HEK293T (cell line): ENCODE measurements around the gene FBXO36.

Experiments used
- CTCF ChIA-PET: fragments of 350-600 bp; formaldehyde crosslinking; extraction: SDS; loops from one replicate; lab custom pipeline; 2021; ENCODE audit warnings: antibody characterized with exemption, inconsistent platforms; lab: Yijun Ruan, JAX
- POLR2A ChIA-PET: fragments of 350-600 bp; formaldehyde crosslinking; extraction: SDS; loops from one replicate; lab custom pipeline; 2020; ENCODE audit warnings: antibody characterized with exemption, inconsistent platforms; lab: Yijun Ruan, JAX
- DNase-seq: peaks from one replicate; pipeline ENCODE4 v3.0.0; 2012; ENCODE audit warnings: mixed read lengths; ENCODE audit errors: extremely low spot score
- ARNT ChIP-seq: fragments of 450-650 bp; IDR thresholded peaks from 2 replicates; pipeline ENCODE4 v1.6.1; 2017; ENCODE audit warnings: mild to moderate bottlenecking
- BHLHE40 ChIP-seq: fragments of 450-650 bp; IDR thresholded peaks from 2 replicates; pipeline ENCODE4 v1.6.1; 2016; ENCODE audit warnings: mild to moderate bottlenecking, moderate library complexity, borderline replicate concordance
- CTBP1 ChIP-seq: fragments of 450-650 bp; IDR thresholded peaks from 2 replicates; pipeline ENCODE4 v1.6.1; 2016; ENCODE audit warnings: borderline replicate concordance
- ELF4 ChIP-seq: fragments of 450-650 bp; IDR thresholded peaks from 2 replicates; pipeline ENCODE4 v1.6.1; 2017; ENCODE audit warnings: antibody characterized with exemption
- FOXA1 ChIP-seq: fragments of 450-650 bp; IDR thresholded peaks from 2 replicates; pipeline ENCODE4 v1.6.1; 2016; ENCODE audit warnings: mild to moderate bottlenecking
- FOXK2 ChIP-seq: fragments of 450-650 bp; IDR thresholded peaks from 2 replicates; pipeline ENCODE4 v1.6.1; 2016; ENCODE audit warnings: mild to moderate bottlenecking
- FOXM1 ChIP-seq: fragments of 450-650 bp; IDR thresholded peaks from 2 replicates; pipeline ENCODE4 v1.6.1; 2017; ENCODE audit warnings: mild to moderate bottlenecking, borderline replicate concordance
- HDGF ChIP-seq: fragments of 450-650 bp; IDR thresholded peaks from 2 replicates; pipeline ENCODE4 v1.6.1; 2017; ENCODE audit warnings: antibody characterized with exemption, borderline replicate concordance
- L3MBTL2 ChIP-seq: fragments of 450-650 bp; conservative IDR thresholded peaks from 2 replicates; pipeline ENCODE4 v1.6.1; 2016; ENCODE audit warnings: mild to moderate bottlenecking
- LEF1 ChIP-seq: fragments of 450-650 bp; IDR thresholded peaks from 2 replicates; pipeline ENCODE4 v1.6.1; 2017; ENCODE audit warnings: mild to moderate bottlenecking, borderline replicate concordance
- NFRKB ChIP-seq: fragments of 450-650 bp; IDR thresholded peaks from 2 replicates; pipeline ENCODE4 v1.6.1; 2016; ENCODE audit warnings: mild to moderate bottlenecking, moderate library complexity
- SP1 ChIP-seq: fragments of 450-650 bp; IDR thresholded peaks from 2 replicates; pipeline ENCODE4 v1.6.1; 2017
- SUZ12 ChIP-seq: fragments of 450-650 bp; IDR thresholded peaks from 2 replicates; pipeline ENCODE4 v1.6.1; 2016; ENCODE audit warnings: mild to moderate bottlenecking
- TARDBP ChIP-seq: fragments of 450-650 bp; IDR thresholded peaks from 2 replicates; pipeline ENCODE4 v1.6.1; 2016
- ZNF384 ChIP-seq: fragments of 450-650 bp; IDR thresholded peaks from 2 replicates; pipeline ENCODE4 v1.6.1; 2016
- TF ChIP-seq, protein P1 (sequence below): fragments of 450-650 bp; IDR thresholded peaks from 2 replicates; pipeline ENCODE4 v1.6.1; 2016

The FBXO36 gene

GRCh38 chr2:229922449-229923386 is at the start of gene FBXO36:
TSS of gene FBXO36 (plus strand) at chr2:229922503. CDS start at chr2:229922514, 11 bp downstream.
- DNase-seq: peak; percentile 66
- ChIA-PET CTCF (no interaction called here), POLR2A (no interaction called here)
- TF ChIP-seq, protein P1, sequence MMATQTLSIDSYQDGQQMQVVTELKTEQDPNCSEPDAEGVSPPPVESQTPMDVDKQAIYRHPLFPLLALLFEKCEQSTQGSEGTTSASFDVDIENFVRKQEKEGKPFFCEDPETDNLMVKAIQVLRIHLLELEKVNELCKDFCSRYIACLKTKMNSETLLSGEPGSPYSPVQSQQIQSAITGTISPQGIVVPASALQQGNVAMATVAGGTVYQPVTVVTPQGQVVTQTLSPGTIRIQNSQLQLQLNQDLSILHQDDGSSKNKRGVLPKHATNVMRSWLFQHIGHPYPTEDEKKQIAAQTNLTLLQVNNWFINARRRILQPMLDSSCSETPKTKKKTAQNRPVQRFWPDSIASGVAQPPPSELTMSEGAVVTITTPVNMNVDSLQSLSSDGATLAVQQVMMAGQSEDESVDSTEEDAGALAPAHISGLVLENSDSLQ: peak; percentile 22; the same call in 1 of the 2 replicates
- TF ChIP-seq FOXK2 (no peak), L3MBTL2 (peak; percentile 96), HDGF (no peak)

GRCh38 chr2:229873123-229873581 is 49.2 kb upstream of the FBXO36 start:
- DNase-seq: no peak
- CTCF ChIA-PET: no interaction called here
- TF ChIP-seq SUZ12 (no peak), LEF1 (no peak), L3MBTL2 (no peak), FOXM1 (no peak), BHLHE40 (no peak), HDGF (no peak), FOXA1 (no peak), NFRKB (no peak), ZNF384 (no peak), ARNT (no peak), CTBP1 (no peak)
- TF ChIP-seq, protein P1: no peak
- POLR2A ChIA-PET: interaction anchor here (0.9 kb wide), 1 partner anchor 48 kb away, joined by 3 read pairs; no protein-coding TSS in a partner anchor

GRCh38 chr2:229874647-229875046 is 47.7 kb upstream of the FBXO36 start:
- ChIA-PET POLR2A (no interaction called here), CTCF (no interaction called here)
- no peak for DNase-seq
- TF ChIP-seq, protein P1: no peak
- TF ChIP-seq TARDBP (no peak), CTBP1 (no peak), SUZ12 (no peak), LEF1 (no peak), SP1 (no peak)

DNA sequence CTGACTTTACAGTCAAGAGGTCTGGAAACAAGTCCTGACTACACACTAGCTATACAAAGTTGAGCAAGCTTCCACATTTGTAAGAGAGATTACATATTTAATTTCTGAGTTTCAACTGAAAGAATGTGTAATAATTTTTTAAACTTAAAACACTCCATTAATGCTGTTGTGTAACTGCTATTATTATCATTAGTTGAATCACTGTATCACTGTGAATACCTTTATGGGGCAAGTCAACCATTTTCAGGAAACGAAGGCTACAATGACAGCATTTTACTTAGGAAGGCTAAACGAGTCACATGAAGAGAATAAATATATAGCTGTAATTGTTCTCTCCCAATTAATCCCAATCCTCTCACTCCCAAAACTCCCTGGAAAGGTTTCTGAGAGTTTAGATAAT is 46.8 kb upstream of the FBXO36 start:
- CTCF ChIA-PET: no interaction called here
- DNase-seq: no peak
- POLR2A ChIA-PET: no interaction called here
- TF ChIP-seq FOXA1 (no peak), HDGF (no peak), CTBP1 (no peak), FOXM1 (no peak), ZNF384 (no peak), SUZ12 (no peak), TARDBP (no peak), NFRKB (no peak), SP1 (no peak)
- TF ChIP-seq, protein P1: no peak

GRCh38 chr2:229879191-229879950 is 42.9 kb upstream of the FBXO36 start:
- TF ChIP-seq FOXK2 (no peak), ZNF384 (no peak), ARNT (no peak), SP1 (no peak), NFRKB (no peak), BHLHE40 (no peak), TARDBP (no peak), ELF4 (no peak), LEF1 (no peak)
- TF ChIP-seq, protein P1: no peak
- DNase-seq: no peak
- ChIA-PET CTCF (no interaction called here), POLR2A (no interaction called here)
